ENCODE results near the gene ATP1A3. TPM values are rescaled to one million over a fixed set of nuclear protein-coding genes. Genes with fewer than 3 reads are reported as not detected.
A peak's percentile ranks its signal among the peaks of the same experiment; 100 is the strongest.

Gene ATP1A3
- total RNA-seq, 1 experiment from 2014 or later, result 4.0 TPM

GRCh38 chr19:41936961-41937360 is 57.1 kb downstream of the ATP1A3 start:
- no peaks in the 10 kb centered on the region for H3K27me3 ChIP-seq (ENCODE audit: low read length)
- no peak overlapping the region for H3K4me2 ChIP-seq (ENCODE audit: low read length)
- H4K20me1 ChIP-seq (ENCODE audit: low read length), result no peaks in the 10 kb centered on the region
- ChIA-PET POLR2A (ENCODE audit: unreplicated experiment) (no interaction called here), CTCF (interaction anchor here (1.5 kb wide), 1 partner anchor 50 kb away, joined by 3 read pairs; no protein-coding TSS in a partner anchor)
- TF ChIP-seq CTCF (conservative IDR thresholded peaks at IDR 0.05; ENCODE audit: low read depth, low read length) (no peak), EZH2phosphoT487 (IDR thresholded peaks at IDR 0.05; ENCODE audit: borderline replicate concordance, low read length) (no peak), EZH2 (IDR thresholded peaks at IDR 0.05; ENCODE audit: low read length, unreplicated experiment) (no peak)
- no peak overlapping the region for H2AFZ ChIP-seq (ENCODE audit: low read length)
- ATAC-seq, result no peak
- 0 out of 2 replicates have a peak, but pooled peaks cover 9% of the 10 kb centered on the region for H3K4me1 ChIP-seq (ENCODE audit: insufficient read depth, low read length)
- no peaks in the 10 kb centered on the region for H3K9me2 ChIP-seq (replicated peaks; ENCODE audit: low read length)
- no peaks in the 10 kb centered on the region for H3F3A ChIP-seq (ENCODE audit: low read length, unreplicated experiment)
- intact Hi-C loops (cut with micrococcal nuclease), result loop anchor here (5.0 kb wide), 2 partner anchors 50 to 65 kb away; no protein-coding TSS in a partner anchor
- no peak overlapping the region for H3K27ac ChIP-seq (ENCODE audit: low read length)
- H3K79me2 ChIP-seq (ENCODE audit: low read length), result no peaks in the 10 kb centered on the region
- H3K9ac ChIP-seq (ENCODE audit: low read length), result no peak overlapping the region
- H3K9me3 ChIP-seq (ENCODE audit: low read length), result no peaks in the 10 kb centered on the region
- no peaks in the 10 kb centered on the region for H3K36me3 ChIP-seq (ENCODE audit: low read depth, low read length)
- no peak for DNase-seq
- BruUV-seq (replicated peaks), result no TSS peak
- H3K4me3 ChIP-seq (ENCODE audit: low read length), result no peak overlapping the region

GRCh38 chr19:41936416-41936850 is 57.6 kb downstream of the ATP1A3 start:
- ChIA-PET POLR2A (ENCODE audit: unreplicated experiment) (no interaction called here), CTCF (interaction anchor here (1.5 kb wide), 1 partner anchor 49 kb away, joined by 3 read pairs; no protein-coding TSS in a partner anchor)
- no peaks in the 10 kb centered on the region for H4K20me1 ChIP-seq (ENCODE audit: low read length)
- DNase-seq (peak; percentile 25), ATAC-seq (peak; percentile 70)
- no peak overlapping the region for H3K4me3 ChIP-seq (ENCODE audit: low read length)
- no peaks in the 10 kb centered on the region for H3K9me2 ChIP-seq (replicated peaks; ENCODE audit: low read length)
- H3K9me3 ChIP-seq (ENCODE audit: low read length), result no peaks in the 10 kb centered on the region
- H3K4me1 ChIP-seq (ENCODE audit: insufficient read depth, low read length), result 0 out of 2 replicates have a peak, but pooled peaks cover 9% of the 10 kb centered on the region
- intact Hi-C loops (cut with micrococcal nuclease), result loop anchor here (5.0 kb wide), 2 partner anchors 49 to 64 kb away; no protein-coding TSS in a partner anchor
- H3K79me2 ChIP-seq (ENCODE audit: low read length), result no peaks in the 10 kb centered on the region
- peak overlapping the region; percentile 39; the same call in 1 of the 2 replicates for H3K4me2 ChIP-seq (ENCODE audit: low read length)
- no peak overlapping the region for H3K27ac ChIP-seq (ENCODE audit: low read length)
- no peak overlapping the region for H3K9ac ChIP-seq (ENCODE audit: low read length)
- no peak overlapping the region for H2AFZ ChIP-seq (ENCODE audit: low read length)
- no peaks in the 10 kb centered on the region for H3K36me3 ChIP-seq (ENCODE audit: low read depth, low read length)
- no peaks in the 10 kb centered on the region for H3K27me3 ChIP-seq (ENCODE audit: low read length)
- no peak for TF ChIP-seq EZH2phosphoT487 (IDR thresholded peaks at IDR 0.05; ENCODE audit: borderline replicate concordance, low read length)
- no peak for TF ChIP-seq CTCF (conservative IDR thresholded peaks at IDR 0.05; ENCODE audit: low read depth, low read length)
- no peak for TF ChIP-seq EZH2 (IDR thresholded peaks at IDR 0.05; ENCODE audit: low read length, unreplicated experiment)
- BruUV-seq (replicated peaks), result no TSS peak
- no peaks in the 10 kb centered on the region for H3F3A ChIP-seq (ENCODE audit: low read length, unreplicated experiment)

GRCh38 chr19:41935760-41936415 is 58.1 kb downstream of the ATP1A3 start:
- no peaks in the 10 kb centered on the region for H3K27me3 ChIP-seq (ENCODE audit: low read length)
- H3K79me2 ChIP-seq (ENCODE audit: low read length), result no peaks in the 10 kb centered on the region
- intact Hi-C loops (cut with micrococcal nuclease), result loop anchor here (5.0 kb wide), 2 partner anchors 49 to 64 kb away; no protein-coding TSS in a partner anchor
- BruUV-seq (replicated peaks), result no TSS peak
- H3K27ac ChIP-seq (ENCODE audit: low read length), result no peak overlapping the region
- H3F3A ChIP-seq (ENCODE audit: low read length, unreplicated experiment), result no peaks in the 10 kb centered on the region
- no peaks in the 10 kb centered on the region for H3K9me2 ChIP-seq (replicated peaks; ENCODE audit: low read length)
- 0 out of 2 replicates have a peak, but pooled peaks cover 9% of the 10 kb centered on the region for H3K4me1 ChIP-seq (ENCODE audit: insufficient read depth, low read length)
- peak overlapping the region; percentile 39 for H3K4me2 ChIP-seq (ENCODE audit: low read length)
- H4K20me1 ChIP-seq (ENCODE audit: low read length), result no peaks in the 10 kb centered on the region
- H2AFZ ChIP-seq (ENCODE audit: low read length), result no peak overlapping the region
- ATAC-seq (peak; percentile 24), DNase-seq (no peak)
- no peak overlapping the region for H3K4me3 ChIP-seq (ENCODE audit: low read length)
- TF ChIP-seq CTCF (conservative IDR thresholded peaks at IDR 0.05; ENCODE audit: low read depth, low read length), result no peak
- no peak for TF ChIP-seq EZH2 (IDR thresholded peaks at IDR 0.05; ENCODE audit: low read length, unreplicated experiment)
- no peak for TF ChIP-seq EZH2phosphoT487 (IDR thresholded peaks at IDR 0.05; ENCODE audit: borderline replicate concordance, low read length)
- H3K9me3 ChIP-seq (ENCODE audit: low read length), result no peaks in the 10 kb centered on the region
- ChIA-PET POLR2A (ENCODE audit: unreplicated experiment) (no interaction called here), CTCF (interaction anchor here (1.5 kb wide), 1 partner anchor 49 kb away, joined by 3 read pairs; no protein-coding TSS in a partner anchor)
- no peak overlapping the region for H3K9ac ChIP-seq (ENCODE audit: low read length)
- no peaks in the 10 kb centered on the region for H3K36me3 ChIP-seq (ENCODE audit: low read depth, low read length)

Measured in PC-3 (cell line).